Measurements from ENCODE around the gene ALK. TPM values are rescaled to one million over a fixed set of nuclear protein-coding genes. Genes with fewer than 3 reads are reported as not detected.

The ALK gene
- total RNA-seq, 1 donor from 2014 or later, result not detected

DNA sequence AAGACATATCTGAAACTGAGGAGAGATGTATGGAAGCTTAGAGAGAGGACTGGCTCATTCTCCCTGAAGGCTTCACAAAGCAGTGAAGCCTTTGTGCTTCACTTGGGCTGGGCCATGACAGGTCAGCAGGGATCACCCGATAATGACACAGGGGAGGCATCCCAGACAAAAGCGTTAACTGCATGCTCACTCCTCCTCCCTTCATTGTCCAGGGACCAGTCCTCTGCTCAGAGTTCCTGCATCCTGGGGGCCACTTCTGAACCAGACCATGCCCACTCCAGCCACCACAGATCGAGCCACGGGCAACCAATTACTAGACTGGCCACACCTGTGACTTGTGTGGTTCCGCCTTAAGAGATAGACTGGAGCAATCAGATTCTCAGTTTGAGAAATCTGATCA lies 570.1 kb downstream of the ALK start:
- TF ChIP-seq, protein P1, sequence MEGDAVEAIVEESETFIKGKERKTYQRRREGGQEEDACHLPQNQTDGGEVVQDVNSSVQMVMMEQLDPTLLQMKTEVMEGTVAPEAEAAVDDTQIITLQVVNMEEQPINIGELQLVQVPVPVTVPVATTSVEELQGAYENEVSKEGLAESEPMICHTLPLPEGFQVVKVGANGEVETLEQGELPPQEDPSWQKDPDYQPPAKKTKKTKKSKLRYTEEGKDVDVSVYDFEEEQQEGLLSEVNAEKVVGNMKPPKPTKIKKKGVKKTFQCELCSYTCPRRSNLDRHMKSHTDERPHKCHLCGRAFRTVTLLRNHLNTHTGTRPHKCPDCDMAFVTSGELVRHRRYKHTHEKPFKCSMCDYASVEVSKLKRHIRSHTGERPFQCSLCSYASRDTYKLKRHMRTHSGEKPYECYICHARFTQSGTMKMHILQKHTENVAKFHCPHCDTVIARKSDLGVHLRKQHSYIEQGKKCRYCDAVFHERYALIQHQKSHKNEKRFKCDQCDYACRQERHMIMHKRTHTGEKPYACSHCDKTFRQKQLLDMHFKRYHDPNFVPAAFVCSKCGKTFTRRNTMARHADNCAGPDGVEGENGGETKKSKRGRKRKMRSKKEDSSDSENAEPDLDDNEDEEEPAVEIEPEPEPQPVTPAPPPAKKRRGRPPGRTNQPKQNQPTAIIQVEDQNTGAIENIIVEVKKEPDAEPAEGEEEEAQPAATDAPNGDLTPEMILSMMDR (IDR thresholded peaks at IDR 0.05; ENCODE audit: unreplicated experiment), result no peak
- Mint-ChIP-seq H3K4me1 (ENCODE audit: low read depth) (peaks cover 2% of the 10 kb centered on the region), H3K9me3 (ENCODE audit: low read depth) (no peaks in the 10 kb centered on the region), H3K27ac (no peak overlapping the region), H3K27me3 (peaks cover 15% of the 10 kb centered on the region), H3K4me3 (ENCODE audit: low read depth) (no peak overlapping the region), H3K36me3 (ENCODE audit: insufficient read depth) (no peaks in the 10 kb centered on the region)
- DNase-seq (ENCODE audit: low spot score, unreplicated experiment), result no peak

DNA sequence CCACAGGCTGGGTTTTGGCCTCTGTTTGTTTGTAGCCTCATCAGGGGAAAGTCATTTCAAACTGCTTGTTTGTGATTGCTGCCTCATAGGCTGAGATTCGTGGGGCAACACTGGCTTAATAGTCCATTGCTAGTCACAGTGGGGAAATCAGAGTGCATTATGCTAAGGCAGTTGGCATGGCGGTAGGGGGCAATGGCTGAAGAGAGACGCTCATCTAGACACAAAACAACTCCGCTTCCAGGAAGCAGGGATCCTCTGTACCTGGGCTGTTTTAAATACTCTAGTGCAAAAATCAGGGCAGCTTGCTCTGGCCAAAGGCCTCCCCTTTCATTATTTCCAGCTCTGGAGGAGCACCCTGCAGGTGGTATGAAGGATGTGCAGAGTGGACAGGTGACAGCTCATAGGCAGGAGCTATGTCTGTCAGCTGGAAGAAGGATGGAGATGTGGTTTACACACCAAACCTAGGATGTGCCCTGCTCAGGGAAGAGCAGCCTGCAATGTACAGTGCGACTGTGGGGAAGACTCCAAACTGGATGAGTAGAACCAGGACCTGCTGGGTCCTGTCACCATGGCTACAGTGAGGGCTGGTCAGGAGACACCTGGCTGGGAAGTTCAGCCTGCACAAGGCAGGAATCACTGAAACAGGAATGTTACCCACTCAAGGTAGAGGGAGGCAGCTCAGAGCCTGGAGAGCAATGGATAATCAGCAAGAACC lies 571.9 kb downstream of the ALK start:
- no peak overlapping the region for H3K27ac Mint-ChIP-seq
- no peaks in the 10 kb centered on the region for H3K4me1 Mint-ChIP-seq (ENCODE audit: low read depth)
- peaks cover 19% of the 10 kb centered on the region for H3K27me3 Mint-ChIP-seq
- DNase-seq (ENCODE audit: low spot score, unreplicated experiment), result no peak
- H3K36me3 Mint-ChIP-seq (ENCODE audit: insufficient read depth), result no peaks in the 10 kb centered on the region
- TF ChIP-seq, protein P1 (IDR thresholded peaks at IDR 0.05; ENCODE audit: unreplicated experiment), result no peak
- H3K4me3 Mint-ChIP-seq (ENCODE audit: low read depth), result no peak overlapping the region
- no peaks in the 10 kb centered on the region for H3K9me3 Mint-ChIP-seq (ENCODE audit: low read depth)

DNA sequence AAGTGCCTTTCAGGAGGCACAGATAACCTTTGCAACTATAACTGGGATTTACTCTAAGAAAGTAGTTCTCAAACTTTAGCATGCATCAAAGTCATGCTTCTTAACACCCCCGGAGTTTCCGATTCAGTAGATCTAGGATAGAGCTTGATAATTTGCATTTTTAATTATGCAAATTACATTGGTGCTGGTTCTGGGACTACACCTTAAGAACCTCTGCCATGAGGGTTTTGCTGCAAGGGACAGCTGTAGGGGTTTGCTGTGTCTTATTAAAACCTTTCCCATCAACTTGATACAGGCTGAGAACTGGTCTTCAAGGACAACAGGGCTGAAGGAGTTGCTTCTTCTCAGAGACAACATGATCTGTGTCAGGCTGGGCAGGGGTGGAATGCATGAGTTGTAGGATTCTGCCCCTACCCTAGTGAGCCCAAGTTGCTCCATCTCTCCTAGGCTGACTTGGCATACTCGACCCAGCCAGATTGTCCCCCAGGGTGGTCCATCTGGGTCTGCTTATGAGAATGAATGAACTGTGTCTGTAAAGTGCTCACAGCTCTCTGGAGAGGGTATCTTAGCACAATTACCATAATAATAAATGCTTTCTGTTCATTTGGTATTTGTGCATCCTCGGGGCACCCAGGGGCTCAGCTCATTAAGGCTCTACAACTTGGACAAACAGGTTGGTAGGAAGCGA lies 573.5 kb downstream of the ALK start:
- Mint-ChIP-seq H3K4me3 (ENCODE audit: low read depth) (no peak overlapping the region), H3K4me1 (ENCODE audit: low read depth) (no peaks in the 10 kb centered on the region), H3K36me3 (ENCODE audit: insufficient read depth) (no peaks in the 10 kb centered on the region)

DNA sequence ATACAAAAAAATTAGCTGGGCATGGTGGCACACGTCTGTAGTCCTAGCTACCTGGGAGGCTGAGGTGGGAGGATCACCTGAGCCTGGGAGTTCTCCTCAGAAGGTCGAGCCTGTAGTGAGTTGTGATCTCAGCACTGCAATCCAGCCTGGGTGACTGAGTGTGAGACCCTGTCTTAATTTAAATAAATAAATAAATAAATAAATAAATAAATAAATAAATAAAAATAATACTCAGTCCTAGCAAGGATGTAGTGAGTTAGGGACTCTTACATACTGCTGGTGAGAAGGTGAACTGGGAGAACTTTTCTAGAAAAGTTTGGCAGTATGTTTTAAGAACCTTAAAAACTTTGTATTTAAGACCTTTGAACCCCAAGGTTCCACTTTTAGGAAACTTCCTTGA lies 576.1 kb downstream of the ALK start:
- H3K4me1 Mint-ChIP-seq (ENCODE audit: low read depth), result no peaks in the 10 kb centered on the region
- no peak overlapping the region for H3K27ac Mint-ChIP-seq
- no peaks in the 10 kb centered on the region for H3K36me3 Mint-ChIP-seq (ENCODE audit: insufficient read depth)
- TF ChIP-seq, protein P1 (IDR thresholded peaks at IDR 0.05; ENCODE audit: unreplicated experiment), result no peak
- H3K4me3 Mint-ChIP-seq (ENCODE audit: low read depth), result no peak overlapping the region
- peaks cover 15% of the 10 kb centered on the region for H3K27me3 Mint-ChIP-seq
- H3K9me3 Mint-ChIP-seq (ENCODE audit: low read depth), result no peaks in the 10 kb centered on the region
- no peak for DNase-seq (ENCODE audit: low spot score, unreplicated experiment)

More for the DNA sequence above, 573.5 kb downstream of the ALK start:
- TF ChIP-seq, protein P1 (IDR thresholded peaks at IDR 0.05; ENCODE audit: unreplicated experiment), result no peak
- Mint-ChIP-seq H3K27ac (no peak overlapping the region), H3K9me3 (ENCODE audit: low read depth) (no peaks in the 10 kb centered on the region), H3K27me3 (peaks cover 15% of the 10 kb centered on the region)
- no peak for DNase-seq (ENCODE audit: low spot score, unreplicated experiment)

DNA sequence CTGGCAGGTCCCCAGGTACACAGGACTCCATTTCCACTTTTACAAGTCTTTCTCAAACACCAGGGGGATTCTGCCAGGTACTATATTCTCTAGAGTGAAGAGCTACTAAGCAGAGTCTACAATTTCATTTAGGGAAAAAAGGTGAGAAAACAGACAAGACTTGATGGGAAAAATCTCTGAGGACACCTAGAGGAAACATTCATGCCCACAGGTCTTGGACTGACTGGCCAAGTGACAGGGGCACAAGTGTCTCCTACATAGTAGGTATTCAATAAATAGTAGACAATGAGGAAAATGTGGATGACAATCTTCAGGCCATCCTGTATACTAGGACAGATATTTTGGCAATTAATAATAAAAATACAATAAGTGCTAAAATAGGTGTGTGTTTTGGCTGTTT lies 577.6 kb downstream of the ALK start:
- TF ChIP-seq, protein P1 (IDR thresholded peaks at IDR 0.05; ENCODE audit: unreplicated experiment), result no peak
- Mint-ChIP-seq H3K27me3 (peaks cover 15% of the 10 kb centered on the region), H3K27ac (no peak overlapping the region), H3K9me3 (ENCODE audit: low read depth) (no peaks in the 10 kb centered on the region), H3K4me3 (ENCODE audit: low read depth) (no peak overlapping the region), H3K4me1 (ENCODE audit: low read depth) (no peaks in the 10 kb centered on the region), H3K36me3 (ENCODE audit: insufficient read depth) (no peaks in the 10 kb centered on the region)
- no peak for DNase-seq (ENCODE audit: low spot score, unreplicated experiment)
